GM19468 (cell line): ENCODE data around the gene ATXN3L.
A peak's percentile ranks its signal among the peaks of the same experiment; 100 is the strongest.
"Not testable (repeated sequence)": the region's sequence is repeated elsewhere in the genome, so short reads cannot be mapped to it uniquely, and the experiment has no call there.

Experiments used
- ATAC-seq: cut with Tn5 transposase; IDR thresholded peaks from one replicate; pipeline ENCODE4 v1.9.1; 2021; ENCODE audit warnings: mild to moderate bottlenecking, moderate library complexity, moderate number of reproducible peaks; ENCODE audit not compliant: unreplicated experiment; ENCODE audit errors: extremely low read depth

The ATXN3L gene

GRCh38 chrX:13309631-13310030, 10.2 kb downstream of the ATXN3L start:
- no peak for ATAC-seq

GRCh38 chrX:13307041-13307440, 12.8 kb downstream of the ATXN3L start:
- no peak for ATAC-seq

- ATAC-seq = no peak
These were observed 14.7 kb downstream of the ATXN3L start for GRCh38 chrX:13305108-13305507.

GRCh38 chrX:13304052-13304451, 15.8 kb downstream of the ATXN3L start:
- no peak for ATAC-seq

GRCh38 chrX:13303248-13303647, 16.6 kb downstream of the ATXN3L start:
- ATAC-seq = not testable (repeated sequence)

GRCh38 chrX:13298836-13299235, 21.0 kb downstream of the ATXN3L start:
- ATAC-seq = no peak

- no peak for ATAC-seq
These were observed 24.0 kb downstream of the ATXN3L start for GRCh38 chrX:13295841-13296240.

- no peak for ATAC-seq
These were observed 26.2 kb downstream of the ATXN3L start for GRCh38 chrX:13293700-13294099.

- no peak for ATAC-seq
These were observed 28.8 kb downstream of the ATXN3L start for GRCh38 chrX:13290891-13291614.

GRCh38 chrX:13288671-13289070, 31.2 kb downstream of the ATXN3L start:
- no peak for ATAC-seq

- ATAC-seq = no peak
These were observed 32.0 kb downstream of the ATXN3L start for GRCh38 chrX:13287816-13288215.

GRCh38 chrX:13285693-13286092, 34.2 kb downstream of the ATXN3L start:
- ATAC-seq = no peak

GRCh38 chrX:13285229-13285628, 34.6 kb downstream of the ATXN3L start:
- no peak for ATAC-seq

- ATAC-seq = no peak
These were observed 35.3 kb downstream of the ATXN3L start for GRCh38 chrX:13284570-13284969.

- ATAC-seq = no peak
These were observed 35.8 kb downstream of the ATXN3L start for GRCh38 chrX:13283950-13284546.

GRCh38 chrX:13283512-13283911, 36.3 kb downstream of the ATXN3L start:
- peak; percentile 52 for ATAC-seq

- no peak for ATAC-seq
These were observed 38.6 kb downstream of the ATXN3L start for GRCh38 chrX:13281289-13281688.

GRCh38 chrX:13279279-13280018, 40.4 kb downstream of the ATXN3L start:
- no peak for ATAC-seq

- ATAC-seq = no peak
These were observed 42.3 kb downstream of the ATXN3L start for GRCh38 chrX:13277539-13277938.

- ATAC-seq = no peak
These were observed 42.9 kb downstream of the ATXN3L start for GRCh38 chrX:13276991-13277390.

GRCh38 chrX:13275031-13275430, 44.8 kb downstream of the ATXN3L start:
- no peak for ATAC-seq
